Lower leg skin (tissue), 4 donors: ENCODE measurements around the gene ABAT. TPM values are rescaled to one million over a fixed set of nuclear protein-coding genes. Genes with fewer than 3 reads are reported as not detected.

Experiments used
- DNase-seq, 2 donors: peaks; one replicate each; pipeline ENCODE4 v3.0.0-alpha.2; 2019; ENCODE audit warnings: low spot score in 2 of 2
- H3K4me3 ChIP-seq: fragments of 200-600 bp; sonication (generic); 2 replicates; pipeline ENCODE4 v1.5.1; 2017; ENCODE audit warnings: mild to moderate bottlenecking, low read depth; ENCODE audit not compliant: poor library complexity, severe bottlenecking
- POLR2A ChIP-seq, 2 donors: fragments of 450-650 bp; IDR thresholded peaks; one replicate each; pipeline ENCODE4 v1.6.1; 2016 to 2017; ENCODE audit warnings: antibody characterized with exemption in 2 of 2, mild to moderate bottlenecking in 1 of 2, moderate library complexity in 1 of 2
- WGBS, 2 donors: methylation state at CpG; one replicate each; pipeline ENCODE4 v1.1.5; 2018; 5-methylcytosine and 5-hydroxymethylcytosine counted together
- intact Hi-C: fragments of 100-400 bp; cut with DNase I; formaldehyde crosslinking; loops from one replicate; pipeline ENCODE4 v1.15.0; 2023; ENCODE audit warnings: low total_unique reads
- total RNA-seq, 4 donors: library from RNA; depleted of rRNA; stranded (reverse); fragments of >200 nt; gene quantifications; one replicate each; pipeline ENCODE4 v1.1.0, GENCODE V29; 2016
- TF ChIP-seq, protein P1 (sequence below), 3 donors: fragments of 450-650 bp; IDR thresholded peaks; one replicate each; pipeline ENCODE4 v1.5.1; 2016; ENCODE audit warnings: antibody characterized with exemption in 3 of 3, mild to moderate bottlenecking in 3 of 3, moderate library complexity in 2 of 3

ABAT gene
- total RNA-seq, 4 donors from 2014 or later: 1.5 to 5.1 (median 2.6) TPM

GRCh38 chr16:8655184-8655717 lies 19.2 kb upstream of the ABAT start:
- no peak overlapping the region for H3K4me3 ChIP-seq
- TF ChIP-seq POLR2A (IDR thresholded peaks at IDR 0.05): no peak
- intact Hi-C loops: loop anchor here (5.0 kb wide), 1 partner anchor 137 kb away; no protein-coding TSS in a partner anchor
- DNase-seq: peak in 1 of 2 donors; percentile 58
- 91 to 100% methylated on average over 1 of the region's 1 CpG for WGBS, 2 donors

- peak in 1 of 2 donors; percentile 58 for DNase-seq
- H3K4me3 ChIP-seq: no peak overlapping the region
- 44 to 51% methylated on average over 3 of the region's 3 CpGs for WGBS, 2 donors
- intact Hi-C loops: loop anchor here (5.0 kb wide), 1 partner anchor 136 kb away; no protein-coding TSS in a partner anchor
- TF ChIP-seq, protein P1, sequence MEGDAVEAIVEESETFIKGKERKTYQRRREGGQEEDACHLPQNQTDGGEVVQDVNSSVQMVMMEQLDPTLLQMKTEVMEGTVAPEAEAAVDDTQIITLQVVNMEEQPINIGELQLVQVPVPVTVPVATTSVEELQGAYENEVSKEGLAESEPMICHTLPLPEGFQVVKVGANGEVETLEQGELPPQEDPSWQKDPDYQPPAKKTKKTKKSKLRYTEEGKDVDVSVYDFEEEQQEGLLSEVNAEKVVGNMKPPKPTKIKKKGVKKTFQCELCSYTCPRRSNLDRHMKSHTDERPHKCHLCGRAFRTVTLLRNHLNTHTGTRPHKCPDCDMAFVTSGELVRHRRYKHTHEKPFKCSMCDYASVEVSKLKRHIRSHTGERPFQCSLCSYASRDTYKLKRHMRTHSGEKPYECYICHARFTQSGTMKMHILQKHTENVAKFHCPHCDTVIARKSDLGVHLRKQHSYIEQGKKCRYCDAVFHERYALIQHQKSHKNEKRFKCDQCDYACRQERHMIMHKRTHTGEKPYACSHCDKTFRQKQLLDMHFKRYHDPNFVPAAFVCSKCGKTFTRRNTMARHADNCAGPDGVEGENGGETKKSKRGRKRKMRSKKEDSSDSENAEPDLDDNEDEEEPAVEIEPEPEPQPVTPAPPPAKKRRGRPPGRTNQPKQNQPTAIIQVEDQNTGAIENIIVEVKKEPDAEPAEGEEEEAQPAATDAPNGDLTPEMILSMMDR (IDR thresholded peaks at IDR 0.05): no peak
- TF ChIP-seq POLR2A (IDR thresholded peaks at IDR 0.05): no peak
These were observed 18.0 kb upstream of the ABAT start for GRCh38 chr16:8656376-8656775.

GRCh38 chr16:8660841-8661301 lies 13.5 kb upstream of the ABAT start:
- H3K4me3 ChIP-seq: no peak overlapping the region
- 23 to 25% methylated on average over 13 of the region's 13 CpGs for WGBS, 2 donors
- TF ChIP-seq POLR2A (IDR thresholded peaks at IDR 0.05): no peak
- TF ChIP-seq, protein P1 (IDR thresholded peaks at IDR 0.05): peak in 1 of 3 donors; percentile 62
- peak in 1 of 2 donors; percentile 22 for DNase-seq
- intact Hi-C loops: no loop called here

- intact Hi-C loops: no loop called here
- WGBS, 2 donors: 74 to 85% methylated on average over 5 of the region's 5 CpGs
- TF ChIP-seq POLR2A (IDR thresholded peaks at IDR 0.05): no peak
- TF ChIP-seq, protein P1 (IDR thresholded peaks at IDR 0.05): no peak
- no peak overlapping the region for H3K4me3 ChIP-seq
- no peak for DNase-seq
These were observed 12.7 kb upstream of the ABAT start for GRCh38 chr16:8661703-8662102.

- 84 to 90% methylated on average over 9 of the region's 9 CpGs for WGBS, 2 donors
- intact Hi-C loops: no loop called here
- DNase-seq: no peak
- no peak for TF ChIP-seq POLR2A (IDR thresholded peaks at IDR 0.05)
- TF ChIP-seq, protein P1 (IDR thresholded peaks at IDR 0.05): no peak
- no peak overlapping the region for H3K4me3 ChIP-seq
These were observed 11.0 kb upstream of the ABAT start for GRCh38 chr16:8663192-8664089.

- 85% methylated on average over 6 of the region's 6 CpGs for WGBS, 2 donors
- no peak for DNase-seq
- no peak for TF ChIP-seq POLR2A (IDR thresholded peaks at IDR 0.05)
- TF ChIP-seq, protein P1 (IDR thresholded peaks at IDR 0.05): no peak
- intact Hi-C loops: no loop called here
- H3K4me3 ChIP-seq: no peak overlapping the region
These were observed 8.9 kb upstream of the ABAT start for GRCh38 chr16:8665529-8665928.
